IMR-90 (cell line): Measurements from ENCODE around the gene CDC37L1. TPM values are rescaled to one million over a fixed set of nuclear protein-coding genes. Genes with fewer than 3 reads are reported as not detected.

ENCODE experiments used
- NFE2L2 ChIP-seq: fragments of 150-350 bp; IDR thresholded peaks from 2 replicates; pipeline ENCODE4 v1.6.1; 2016; ENCODE audit warnings: low read depth, mild to moderate bottlenecking, low read length
- SMC3 ChIP-seq: fragments of 150-350 bp; IDR thresholded peaks from 2 replicates; pipeline ENCODE4 v1.6.1; 2016; ENCODE audit warnings: low read depth, mild to moderate bottlenecking, antibody characterized with exemption, low read length, moderate library complexity
- polyA plus RNA-seq, 3 experiments: library from polyadenylated mRNA; depleted of rRNA; stranded (reverse); fragments of >200 nt; gene quantifications; 2 replicates each; pipeline ENCODE4 v1.2.3, GENCODE V29; 2012; ENCODE audit warnings: low replicate concordance in 1 of 3
- total RNA-seq: library from RNA; depleted of rRNA; stranded (reverse); fragments of >200 nt; gene quantifications from 2 replicates; pipeline ENCODE4 v1.2.3, GENCODE V29; 2012
- TF ChIP-seq, protein P1 (sequence below): fragments of 150-350 bp; IDR thresholded peaks from 2 replicates; pipeline ENCODE4 v1.6.1; 2016; ENCODE audit warnings: low read depth, mild to moderate bottlenecking, low read length, moderate library complexity, borderline replicate concordance

CDC37L1 gene
- total and polyA plus RNA-seq, 2 of the 4 experiments (the other 2 are of a cell fraction), result 6.6 to 7.3 TPM

DNA sequence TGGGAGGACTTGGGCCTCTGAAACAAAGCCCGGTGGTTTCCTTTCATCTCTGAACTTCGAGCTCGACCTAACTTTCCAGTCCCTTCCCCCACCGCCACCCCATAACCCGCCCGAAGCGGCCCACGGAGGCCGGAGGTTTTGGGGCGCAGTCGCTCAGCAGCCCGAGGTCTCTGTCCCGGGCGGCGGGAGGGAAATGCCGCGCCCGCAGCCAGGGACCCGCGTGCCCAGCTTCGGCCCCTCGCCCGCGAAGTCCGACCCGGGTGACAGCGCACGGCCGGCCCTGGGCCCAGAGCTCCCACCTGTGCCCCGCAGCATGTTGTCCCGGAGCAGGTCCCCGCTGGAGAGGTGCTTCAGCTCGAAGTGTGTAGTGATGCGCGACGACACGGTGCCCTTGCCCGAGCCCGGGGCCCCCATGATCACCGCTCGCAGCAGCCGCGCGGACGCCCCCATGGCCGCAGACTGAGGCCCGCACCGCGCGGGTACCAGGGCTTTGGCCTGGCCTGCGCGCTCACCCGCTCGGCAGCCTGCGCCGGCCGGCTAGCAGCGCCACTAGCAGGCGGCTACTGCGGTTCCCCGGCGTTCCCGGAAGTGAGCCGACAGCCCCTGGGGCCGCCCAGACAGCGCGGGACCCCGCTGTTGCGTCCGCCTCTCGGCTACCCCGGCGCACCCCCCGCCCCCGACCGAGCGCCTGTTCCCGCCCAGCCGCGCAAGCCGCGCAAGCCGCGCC lies 61.4 kb downstream of the CDC37L1 start, which contains the start of gene AK3 (continued):
- TF ChIP-seq SMC3 (no peak), NFE2L2 (no peak)
- TF ChIP-seq, protein P1, sequence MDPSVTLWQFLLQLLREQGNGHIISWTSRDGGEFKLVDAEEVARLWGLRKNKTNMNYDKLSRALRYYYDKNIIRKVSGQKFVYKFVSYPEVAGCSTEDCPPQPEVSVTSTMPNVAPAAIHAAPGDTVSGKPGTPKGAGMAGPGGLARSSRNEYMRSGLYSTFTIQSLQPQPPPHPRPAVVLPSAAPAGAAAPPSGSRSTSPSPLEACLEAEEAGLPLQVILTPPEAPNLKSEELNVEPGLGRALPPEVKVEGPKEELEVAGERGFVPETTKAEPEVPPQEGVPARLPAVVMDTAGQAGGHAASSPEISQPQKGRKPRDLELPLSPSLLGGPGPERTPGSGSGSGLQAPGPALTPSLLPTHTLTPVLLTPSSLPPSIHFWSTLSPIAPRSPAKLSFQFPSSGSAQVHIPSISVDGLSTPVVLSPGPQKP, result no peak
